ENCODE data around the gene PACS1. TPM values are rescaled to one million over a fixed set of nuclear protein-coding genes. Genes with fewer than 3 reads are reported as not detected.
A peak's percentile ranks its signal among the peaks of the same experiment; 100 is the strongest.

The PACS1 gene
- total RNA-seq, 1 donor from 2014 or later = 138 TPM

DNA sequence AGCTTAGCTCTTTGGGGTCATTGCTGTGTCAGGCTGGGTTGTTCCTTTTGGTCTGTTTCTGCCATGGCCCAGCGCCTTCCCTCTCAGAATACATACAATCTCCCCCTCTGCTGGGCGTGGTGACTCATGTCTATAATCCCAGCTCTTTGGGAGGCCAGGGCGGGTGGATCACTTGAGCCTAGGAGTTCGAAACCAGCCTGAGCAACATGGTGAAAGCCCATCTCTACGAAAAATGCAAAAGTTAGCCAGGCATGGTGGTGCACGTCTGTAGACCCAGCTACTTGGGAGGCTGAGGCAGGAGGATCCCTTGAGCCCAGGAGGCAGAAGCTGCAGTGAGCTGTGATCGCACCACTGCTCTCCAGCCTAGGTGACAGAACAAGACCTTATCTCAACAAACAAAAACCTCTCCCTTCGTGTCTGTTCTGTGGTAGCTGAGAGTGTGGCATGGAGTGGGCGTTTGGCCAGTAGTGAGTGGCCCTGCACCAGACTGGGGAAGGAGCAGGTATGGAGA, 151.7 kb downstream of the PACS1 start:
- Histone ChIP-seq H3K9me3 (no peaks in the 10 kb centered on the region), H3K36me3 (peaks cover 28 to 66% of the 10 kb centered on the region in 2 donors), H3K27me3 (no peaks in the 10 kb centered on the region), H3K27ac (no peak overlapping the region), H3K4me3 (no peak overlapping the region), H3K4me1 (no peaks in the 10 kb centered on the region)
- intact Hi-C loops (cut with DNase I) = loop anchor here (1.0 kb wide), 2 partner anchors 37 to 61 kb away; no protein-coding TSS in a partner anchor
- DNase-seq (ENCODE audit: low spot score in 2 of 2) = peak in 1 of 2 donors; percentile 52
- TF ChIP-seq, protein P1, sequence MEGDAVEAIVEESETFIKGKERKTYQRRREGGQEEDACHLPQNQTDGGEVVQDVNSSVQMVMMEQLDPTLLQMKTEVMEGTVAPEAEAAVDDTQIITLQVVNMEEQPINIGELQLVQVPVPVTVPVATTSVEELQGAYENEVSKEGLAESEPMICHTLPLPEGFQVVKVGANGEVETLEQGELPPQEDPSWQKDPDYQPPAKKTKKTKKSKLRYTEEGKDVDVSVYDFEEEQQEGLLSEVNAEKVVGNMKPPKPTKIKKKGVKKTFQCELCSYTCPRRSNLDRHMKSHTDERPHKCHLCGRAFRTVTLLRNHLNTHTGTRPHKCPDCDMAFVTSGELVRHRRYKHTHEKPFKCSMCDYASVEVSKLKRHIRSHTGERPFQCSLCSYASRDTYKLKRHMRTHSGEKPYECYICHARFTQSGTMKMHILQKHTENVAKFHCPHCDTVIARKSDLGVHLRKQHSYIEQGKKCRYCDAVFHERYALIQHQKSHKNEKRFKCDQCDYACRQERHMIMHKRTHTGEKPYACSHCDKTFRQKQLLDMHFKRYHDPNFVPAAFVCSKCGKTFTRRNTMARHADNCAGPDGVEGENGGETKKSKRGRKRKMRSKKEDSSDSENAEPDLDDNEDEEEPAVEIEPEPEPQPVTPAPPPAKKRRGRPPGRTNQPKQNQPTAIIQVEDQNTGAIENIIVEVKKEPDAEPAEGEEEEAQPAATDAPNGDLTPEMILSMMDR (IDR thresholded peaks at IDR 0.05) = no peak

DNA sequence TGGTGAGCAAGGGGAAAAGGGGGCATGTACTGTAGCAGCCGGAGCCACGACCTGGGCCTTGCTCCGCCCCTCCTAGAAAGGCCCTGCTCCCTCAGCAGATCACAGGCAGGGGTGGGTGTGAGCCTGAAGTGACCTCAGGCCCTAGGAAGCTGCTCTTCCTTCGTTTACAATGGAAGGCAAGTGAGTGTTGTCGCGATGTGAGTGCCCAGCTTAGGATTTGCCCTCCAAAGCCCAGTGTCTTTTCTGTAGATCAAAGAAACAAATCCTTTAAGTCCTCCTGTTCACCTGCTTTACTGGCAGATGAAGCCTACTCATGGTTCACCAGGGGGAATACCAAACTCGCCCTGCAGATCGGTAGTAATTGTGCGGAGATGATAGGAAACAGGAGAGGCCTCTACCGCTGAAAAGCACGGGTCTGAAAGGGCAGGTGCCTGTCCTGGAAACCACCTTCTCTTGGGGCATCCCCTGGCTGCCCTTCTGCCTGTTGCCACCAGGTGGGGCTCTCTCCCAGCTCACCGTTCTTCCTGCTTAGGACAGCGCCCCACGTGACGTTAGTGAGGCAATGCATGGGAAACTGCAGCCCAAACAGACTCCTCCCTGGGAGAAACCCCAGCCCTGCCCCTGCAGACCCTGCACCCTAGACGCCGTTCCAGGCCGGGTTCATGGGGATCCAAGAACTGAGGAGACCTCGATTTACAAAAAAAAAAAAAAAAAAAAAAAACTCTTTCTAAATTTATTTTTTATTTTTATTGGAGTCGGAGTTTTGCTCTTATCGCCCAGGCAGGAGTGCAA, 152.5 kb downstream of the PACS1 start:
- H3K27ac ChIP-seq = no peak overlapping the region
- H3K36me3 ChIP-seq = peaks cover 23 to 62% of the 10 kb centered on the region in 2 donors
- no peaks in the 10 kb centered on the region for H3K9me3 ChIP-seq
- peak; percentile 58 to 94 for DNase-seq (ENCODE audit: low spot score in 2 of 2)
- H3K4me1 ChIP-seq = no peaks in the 10 kb centered on the region
- TF ChIP-seq, protein P1 (IDR thresholded peaks at IDR 0.05) = peak; percentile 97 to 99 (median 99)
- intact Hi-C loops (cut with DNase I) = loop anchor here (1.0 kb wide), 2 partner anchors 36 to 60 kb away; no protein-coding TSS in a partner anchor
- peak overlapping the region in 1 of 2 donors; percentile 19 for H3K4me3 ChIP-seq
- no peaks in the 10 kb centered on the region for H3K27me3 ChIP-seq

GRCh38 chr11:66224226-66224855, 154.3 kb downstream of the PACS1 start:
- intact Hi-C loops (cut with DNase I) = no loop called here
- no peak for DNase-seq (ENCODE audit: low spot score in 2 of 2)

GRCh38 chr11:66225066-66225465, 155.0 kb downstream of the PACS1 start:
- Histone ChIP-seq H3K36me3 (peaks cover 26 to 54% of the 10 kb centered on the region in 2 donors), H3K4me1 (no peaks in the 10 kb centered on the region), H3K9me3 (no peaks in the 10 kb centered on the region), H3K27me3 (no peaks in the 10 kb centered on the region), H3K27ac (no peak overlapping the region), H3K4me3 (no peak overlapping the region)
- intact Hi-C loops (cut with DNase I) = no loop called here
- TF ChIP-seq, protein P1 (IDR thresholded peaks at IDR 0.05) = no peak
- no peak for DNase-seq (ENCODE audit: low spot score in 2 of 2)

More at GRCh38 chr11:66224226-66224855, 154.3 kb downstream of the PACS1 start:
- Histone ChIP-seq H3K27ac (no peak overlapping the region), H3K4me1 (no peaks in the 10 kb centered on the region), H3K9me3 (no peaks in the 10 kb centered on the region), H3K36me3 (peaks cover 32 to 60% of the 10 kb centered on the region in 2 donors), H3K27me3 (no peaks in the 10 kb centered on the region), H3K4me3 (no peak overlapping the region)
- TF ChIP-seq, protein P1 (IDR thresholded peaks at IDR 0.05) = no peak

GRCh38 chr11:66226101-66226500, 156.0 kb downstream of the PACS1 start:
- Histone ChIP-seq H3K36me3 (peaks cover 33 to 54% of the 10 kb centered on the region in 2 donors), H3K27me3 (no peaks in the 10 kb centered on the region), H3K9me3 (no peaks in the 10 kb centered on the region), H3K4me3 (no peak overlapping the region), H3K27ac (no peak overlapping the region), H3K4me1 (no peaks in the 10 kb centered on the region)
- intact Hi-C loops (cut with DNase I) = no loop called here
- TF ChIP-seq, protein P1 (IDR thresholded peaks at IDR 0.05) = no peak
- DNase-seq (ENCODE audit: low spot score in 2 of 2) = no peak
